HG02870 (cell line): Measurements from ENCODE around the gene NGRN.

Experiments used
- ATAC-seq: cut with Tn5 transposase; IDR thresholded peaks from one replicate; pipeline ENCODE4 v1.9.1; 2021; ENCODE audit warnings: mild to moderate bottlenecking, moderate library complexity; ENCODE audit not compliant: unreplicated experiment

NGRN gene

GRCh38 chr15:90265271-90266060 lies at the start of gene NGRN:
TSS of gene NGRN (plus strand) at chr15:90265672. CDS start at chr15:90265713, 41 bp downstream.
- peak; percentile 92 for ATAC-seq

- no peak for ATAC-seq
These were observed 47.6 kb upstream of the NGRN start for GRCh38 chr15:90217671-90218394.

GRCh38 chr15:90219421-90220141 lies 45.9 kb upstream of the NGRN start:
- no peak for ATAC-seq

- no peak for ATAC-seq
These were observed 44.1 kb upstream of the NGRN start for GRCh38 chr15:90221246-90221900.

GRCh38 chr15:90222547-90222946 lies 42.9 kb upstream of the NGRN start:
- ATAC-seq = no peak

GRCh38 chr15:90223441-90224165 lies 41.9 kb upstream of the NGRN start:
- ATAC-seq = no peak

- ATAC-seq = no peak
These were observed 40.4 kb upstream of the NGRN start for GRCh38 chr15:90225047-90225446.

GRCh38 chr15:90225504-90226234 lies 39.8 kb upstream of the NGRN start:
- no peak for ATAC-seq

GRCh38 chr15:90227336-90227735 lies 38.1 kb upstream of the NGRN start:
- no peak for ATAC-seq

- ATAC-seq = no peak
These were observed 37.4 kb upstream of the NGRN start for GRCh38 chr15:90227816-90228772.

GRCh38 chr15:90228960-90229359 lies 36.5 kb upstream of the NGRN start:
- ATAC-seq = no peak

GRCh38 chr15:90230071-90230494 lies 35.4 kb upstream of the NGRN start:
- ATAC-seq = no peak

GRCh38 chr15:90230610-90231009 lies 34.9 kb upstream of the NGRN start:
- ATAC-seq = no peak

- no peak for ATAC-seq
These were observed 34.1 kb upstream of the NGRN start for GRCh38 chr15:90231028-90232017.

GRCh38 chr15:90232196-90232595 lies 33.3 kb upstream of the NGRN start:
- no peak for ATAC-seq

GRCh38 chr15:90232941-90233386 lies 32.5 kb upstream of the NGRN start:
- no peak for ATAC-seq

- peak; percentile 89 for ATAC-seq
These were observed 31.9 kb upstream of the NGRN start, which contains the start of gene CIB1 for GRCh38 chr15:90233387-90234095. TSS of gene CIB1 (minus strand) at chr15:90233941. CDS start at chr15:90233885, 56 bp downstream.
